Right lobe of liver (tissue), 6 donors: ENCODE results near the gene STC2. TPM values are rescaled to one million over a fixed set of nuclear protein-coding genes. Genes with fewer than 3 reads are reported as not detected.

ENCODE experiments used
- ATAC-seq, 4 donors: fragments of 200-7000 bp; cut with Tn5 transposase; one replicate each; pipeline ENCODE4 v1.9.1; 2020; ENCODE audit warnings: mild to moderate bottlenecking in 4 of 4, moderate library complexity in 4 of 4
- DNase-seq, 3 donors: peaks; one replicate each; pipeline ENCODE4 v3.0.0-alpha.2; 2020
- H3K27ac ChIP-seq, 3 donors: fragments of 200-600 bp; one replicate each; pipeline ENCODE4 v1.8.0; 2022
- H3K27me3 ChIP-seq, 2 donors: fragments of 200-600 bp; one replicate each; pipeline ENCODE4 v1.8.0; 2022
- H3K36me3 ChIP-seq, 4 donors: fragments of 200-600 bp; sonication (generic) in 1 of 4; one replicate each; pipeline versions ENCODE4 v1.5.1 to v1.8.0; 2017 to 2022; ENCODE audit warnings: control low read depth in 1 of 4
- H3K4me1 ChIP-seq, 4 donors: fragments of 200-600 bp; sonication (generic) in 1 of 4; one replicate each; pipeline versions ENCODE4 v1.5.1 to v1.8.0; 2017 to 2022; ENCODE audit warnings: control low read depth in 1 of 4
- H3K4me3 ChIP-seq, 3 donors: fragments of 200-600 bp; one replicate each; pipeline ENCODE4 v1.8.0; 2022
- H3K9me3 ChIP-seq, 4 donors: fragments of 200-600 bp; sonication (generic) in 1 of 4; one replicate each; pipeline versions ENCODE4 v1.5.1 to v1.8.0; 2017 to 2022; ENCODE audit warnings: control low read depth in 1 of 4
- CTCF ChIP-seq, 4 donors: fragments of 200-600 bp in 3 of 4; fragments of 450-650 bp in 1 of 4; IDR thresholded peaks; one replicate each; pipeline versions ENCODE4 v1.5.1 to v1.8.0; 2016 to 2022; ENCODE audit warnings: antibody characterized with exemption in 4 of 4, mild to moderate bottlenecking in 2 of 4
- POLR2A ChIP-seq: fragments of 450-650 bp; IDR thresholded peaks from one replicate; pipeline ENCODE4 v1.6.1; 2017; ENCODE audit warnings: antibody characterized with exemption, mild to moderate bottlenecking
- WGBS: methylation state at CpG from one replicate; pipeline ENCODE4 v1.1.6; 2018; ENCODE audit warnings: low coverage, low lambda C conversion rate; ENCODE audit not compliant: insufficient coverage; ENCODE audit errors: missing lambda C conversion rate; 5-methylcytosine and 5-hydroxymethylcytosine counted together
- intact Hi-C, 2 donors: fragments of 100-400 bp; cut with DNase I; formaldehyde crosslinking; loops; one replicate each; pipeline versions ENCODE4 v1.11.2 to v1.14.1; 2022
- total RNA-seq, 6 experiments: library from RNA; depleted of rRNA in 2 of 6; stranded (reverse); fragments of >200 nt in 2 of 6; fragmentation: NEBNext Ultra II Directional in 3 of 6; extraction: Animal tissue kit (Norgen Biotek cat#: 25700) in 3 of 6; gene quantifications; one replicate each; pipeline versions ENCODE4 v1.1.0 to v1.2.4, GENCODE V29; 2016 to 2023
- donor health status: DM: no; HTN: yes; CAD: no.
- donor health status: DM: no; HTN: no; CAD: no.
- donor health status: DM: no; HTN: no; CAD: no.
- donor health status: DM: no; HTN: yes; CAD: no.
- donor health status: DM: no; HTN: yes; CAD: no.

The STC2 gene
- total RNA-seq, 6 experiments from 2014 or later: 0.20 to 18.8 (median 3.4) TPM; not detected in 2

- H3K4me3 ChIP-seq: no peak overlapping the region
- TF ChIP-seq CTCF (IDR thresholded peaks at IDR 0.05) (no peak), POLR2A (no peak)
- no peaks in the 10 kb centered on the region for H3K36me3 ChIP-seq
- no peak for DNase-seq
- no peaks in the 10 kb centered on the region for H3K27me3 ChIP-seq
- WGBS: 72% methylated on average over 3 of the region's 6 CpGs
- ATAC-seq: no peak
- no peak overlapping the region for H3K27ac ChIP-seq
- intact Hi-C loops: no loop called here
- H3K9me3 ChIP-seq: no peaks in the 10 kb centered on the region
- H3K4me1 ChIP-seq: no peaks in the 10 kb centered on the region
Observed at GRCh38 chr5:173302546-173303155, 25.6 kb downstream of the STC2 start.

- Histone ChIP-seq H3K4me1 (no peaks in the 10 kb centered on the region), H3K9me3 (no peaks in the 10 kb centered on the region), H3K36me3 (no peaks in the 10 kb centered on the region), H3K27me3 (no peaks in the 10 kb centered on the region), H3K4me3 (no peak overlapping the region), H3K27ac (no peak overlapping the region)
- DNase-seq: no peak
- peak in 1 of 4 donors; percentile 54 for ATAC-seq
- intact Hi-C loops: no loop called here
- 50% methylated on average over 11 of the region's 17 CpGs for WGBS
- TF ChIP-seq CTCF (IDR thresholded peaks at IDR 0.05): no peak
- no peak for TF ChIP-seq POLR2A
Observed at GRCh38 chr5:173301695-173302545, 26.3 kb downstream of the STC2 start.

- DNase-seq: no peak
- ATAC-seq: no peak
- WGBS: 80% methylated on average over 6 of the region's 6 CpGs
- H3K36me3 ChIP-seq: no peaks in the 10 kb centered on the region
- H3K9me3 ChIP-seq: no peaks in the 10 kb centered on the region
- H3K4me1 ChIP-seq: no peaks in the 10 kb centered on the region
- intact Hi-C loops: no loop called here
- no peak overlapping the region for H3K4me3 ChIP-seq
- no peak overlapping the region for H3K27ac ChIP-seq
- H3K27me3 ChIP-seq: no peaks in the 10 kb centered on the region
- no peak for TF ChIP-seq POLR2A
- no peak for TF ChIP-seq CTCF (IDR thresholded peaks at IDR 0.05)
Observed at GRCh38 chr5:173300389-173301047, 27.7 kb downstream of the STC2 start.

- no peaks in the 10 kb centered on the region for H3K9me3 ChIP-seq
- no peaks in the 10 kb centered on the region for H3K4me1 ChIP-seq
- no peak overlapping the region for H3K27ac ChIP-seq
- TF ChIP-seq POLR2A: no peak
- intact Hi-C loops: loop anchor here (5.0 to 10.0 kb wide), 3 partner anchors 32 to 277 kb away; no protein-coding TSS in a partner anchor
- DNase-seq (no peak), ATAC-seq (no peak)
- 86% methylated on average over 5 of the region's 7 CpGs for WGBS
- H3K36me3 ChIP-seq: no peaks in the 10 kb centered on the region
- H3K4me3 ChIP-seq: no peak overlapping the region
- no peaks in the 10 kb centered on the region for H3K27me3 ChIP-seq
Observed at GRCh38 chr5:173299820-173300219, 28.4 kb downstream of the STC2 start.
